GM19193 (cell line): ENCODE measurements around the gene MXRA8.

Experiments
- POLR2A ChIP-seq: IDR thresholded peaks from 4 replicates; pipeline ENCODE4 v1.6.1; 2011; ENCODE audit not compliant: insufficient read depth, insufficient read length; ENCODE audit errors: extremely low read depth

The MXRA8 gene

DNA sequence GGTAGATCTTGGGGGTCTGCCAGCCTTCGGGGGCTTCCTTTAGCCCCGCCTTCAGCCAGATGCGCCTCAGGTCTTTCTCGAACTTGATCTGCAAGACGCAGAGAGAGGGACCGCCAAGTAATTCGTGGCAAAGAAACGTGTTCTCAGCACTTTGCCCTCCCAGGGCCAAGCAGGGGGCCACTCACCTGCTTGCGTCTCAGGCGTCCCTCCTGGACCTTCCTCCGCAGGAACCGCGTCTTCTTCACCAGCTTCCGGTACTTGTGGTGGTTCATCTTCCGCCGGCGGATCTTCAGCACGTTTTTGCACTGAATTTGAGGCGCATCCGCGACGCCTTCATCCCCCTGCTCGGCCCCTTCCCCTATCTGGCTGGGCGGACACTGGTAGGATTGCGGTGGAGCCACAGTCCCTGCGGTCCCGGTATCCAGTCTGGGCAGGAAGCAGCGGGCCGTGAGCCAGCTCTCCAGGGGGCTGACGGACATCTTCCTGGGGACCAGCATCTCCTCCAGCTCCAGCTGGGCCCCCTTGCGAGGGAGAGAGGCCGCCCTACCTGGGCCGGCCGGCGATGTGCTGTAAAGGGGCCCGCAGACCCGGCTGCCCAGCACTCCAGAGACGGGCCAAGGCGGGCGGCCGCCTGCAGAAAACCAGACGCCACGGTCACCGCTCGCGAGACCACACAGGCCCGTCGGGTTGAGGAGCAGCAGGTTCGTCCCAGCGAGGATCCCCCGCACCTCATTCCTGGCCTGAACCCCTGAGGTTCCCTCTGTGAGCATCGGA, 15.6 kb upstream of the MXRA8 start:
- no peak for TF ChIP-seq POLR2A

DNA sequence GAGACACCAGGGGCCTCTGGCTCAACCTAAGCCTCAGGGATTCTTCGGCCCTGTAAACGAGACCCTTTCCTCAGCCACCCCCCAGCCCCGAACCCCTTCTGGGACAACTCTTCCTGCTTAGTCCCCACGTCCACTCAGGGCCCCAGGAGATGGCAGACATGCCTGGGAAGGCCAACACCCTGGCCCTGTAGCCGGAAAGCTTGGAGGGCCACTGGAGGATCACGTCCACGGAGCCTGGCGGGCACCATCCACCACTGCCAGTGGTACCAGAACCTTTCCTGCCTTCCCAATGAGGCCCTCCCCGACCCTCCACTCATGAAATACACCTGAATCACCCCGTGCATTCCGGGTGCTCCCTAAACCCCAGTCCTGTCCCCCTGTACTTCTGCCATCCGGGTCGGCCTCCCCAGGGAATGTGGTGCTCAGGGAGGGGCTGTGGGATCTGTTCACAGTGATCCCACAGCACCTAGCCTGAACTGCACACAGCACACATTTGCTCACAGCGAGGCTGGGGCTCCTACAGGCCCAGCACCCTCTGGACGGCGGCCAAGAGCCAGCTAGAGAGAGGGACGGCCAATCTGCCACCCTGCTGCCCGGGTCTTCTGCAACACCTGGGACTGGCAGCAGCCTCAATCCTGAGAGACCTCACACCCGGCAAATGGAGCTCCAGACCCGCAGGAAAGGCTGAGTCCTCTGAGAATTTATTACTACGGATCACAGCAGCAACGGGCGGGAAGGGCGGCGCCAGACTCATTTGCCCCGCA, 14.9 kb upstream of the MXRA8 start:
- TF ChIP-seq POLR2A, result no peak

DNA sequence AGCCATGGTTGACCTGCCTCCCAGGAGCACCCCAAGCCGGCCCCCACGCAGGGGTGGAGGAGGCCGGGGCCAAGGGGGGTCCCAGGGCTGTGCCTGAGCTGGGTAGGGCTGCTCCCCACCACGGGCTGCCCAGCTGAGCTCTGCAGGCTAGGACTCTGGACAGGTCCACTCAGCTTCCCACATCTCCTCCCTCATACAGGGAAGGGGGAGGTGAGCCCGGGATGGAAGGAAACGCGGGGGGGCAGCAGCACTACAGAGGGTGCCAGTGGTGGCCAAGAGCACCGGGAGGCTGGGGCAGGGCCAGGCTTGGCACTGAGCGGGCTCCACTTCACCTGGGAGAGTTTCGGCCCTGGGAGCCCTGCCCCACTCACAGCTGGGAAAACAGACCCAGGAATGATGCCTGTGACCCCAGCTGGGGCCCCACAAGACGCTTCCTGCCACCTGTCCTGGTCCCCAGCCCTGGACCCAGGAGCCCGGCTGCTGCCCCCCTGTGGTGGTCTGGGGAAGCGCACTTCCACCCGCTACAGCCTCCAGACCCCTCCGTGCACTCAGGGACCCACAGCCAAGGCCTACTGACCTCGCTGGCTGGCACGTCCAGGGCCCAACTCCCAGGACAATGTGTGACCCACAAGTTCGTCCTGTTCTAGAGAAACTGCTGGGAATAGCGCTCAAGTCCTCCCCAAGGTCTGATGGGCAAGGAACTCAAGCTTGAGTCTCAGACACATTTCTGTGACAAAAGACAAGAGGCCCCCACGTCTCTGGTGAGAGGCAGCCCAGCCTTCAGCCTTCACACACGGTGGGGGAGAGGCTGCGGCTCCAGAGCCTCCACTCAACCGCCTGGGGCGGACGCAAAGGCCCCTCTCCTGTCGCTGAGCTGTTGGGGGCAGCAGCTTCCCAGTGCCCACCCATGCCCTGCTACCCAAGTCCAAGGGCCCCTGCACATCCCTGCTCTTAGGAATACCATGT, 13.7 kb upstream of the MXRA8 start:
- no peak for TF ChIP-seq POLR2A

DNA sequence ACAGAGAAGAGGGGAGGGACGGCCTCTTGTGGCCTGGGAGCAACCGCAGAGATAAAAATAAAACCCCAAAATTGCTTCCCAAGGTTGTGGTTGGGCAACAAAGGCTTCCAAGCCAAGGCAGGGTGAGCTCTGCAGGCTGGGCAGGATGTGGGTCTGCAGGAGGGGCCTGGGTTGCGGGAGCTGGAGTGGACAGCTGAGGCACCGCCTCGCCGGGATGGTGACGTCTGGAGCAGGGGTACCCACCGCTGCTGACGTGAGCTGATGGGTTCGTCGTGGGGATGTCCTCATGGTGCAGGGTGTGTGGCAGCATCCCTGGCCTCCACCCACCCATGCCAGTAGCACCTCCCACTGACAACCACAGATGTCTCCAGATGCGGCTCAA, 13.0 kb upstream of the MXRA8 start:
- TF ChIP-seq POLR2A, result no peak

DNA sequence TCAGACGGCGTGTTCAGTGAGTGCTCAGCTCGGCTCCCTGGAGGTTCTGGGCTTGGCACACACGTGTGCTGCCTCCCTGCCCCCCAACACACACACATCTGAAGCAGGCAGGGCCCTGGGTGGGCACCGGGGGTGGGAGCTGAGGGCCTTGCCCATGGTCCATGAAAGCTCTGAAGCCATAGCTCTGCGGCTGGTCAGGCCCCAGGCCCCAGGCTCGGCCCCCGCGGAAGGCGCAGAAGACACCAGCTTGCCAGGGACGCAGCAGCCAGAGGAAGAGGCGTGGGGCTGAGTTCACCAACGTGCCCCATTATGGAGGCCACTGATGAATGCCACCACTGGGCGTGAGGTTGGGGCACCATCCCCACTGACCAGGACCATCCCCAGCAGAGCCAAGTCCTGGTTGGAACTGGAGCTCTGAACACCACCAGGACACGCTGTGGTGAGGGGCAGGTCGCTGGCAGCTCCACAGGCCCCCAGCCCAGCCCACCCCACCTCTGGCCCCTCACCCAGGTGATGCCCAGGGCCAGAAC, 12.5 kb upstream of the MXRA8 start:
- no peak for TF ChIP-seq POLR2A

DNA sequence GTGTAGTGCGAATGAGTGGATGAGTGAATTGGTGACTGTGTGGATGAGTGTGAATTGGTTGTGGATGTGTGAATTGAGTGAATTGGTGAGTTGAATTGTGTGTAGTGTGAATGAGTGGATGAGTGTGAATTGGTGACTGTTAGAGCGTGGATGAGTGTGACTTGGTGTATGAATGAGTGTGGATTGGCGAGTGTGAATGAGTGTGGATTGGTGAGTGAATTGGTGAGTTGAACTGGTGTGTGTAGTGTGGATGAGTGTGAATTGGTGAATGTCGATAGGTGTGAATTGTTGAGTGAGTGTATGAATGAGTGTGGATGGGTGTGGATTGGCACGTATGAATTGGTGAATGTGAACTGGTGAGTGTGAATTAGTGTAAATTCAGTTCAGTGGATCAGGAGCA, 9.0 kb upstream of the MXRA8 start:
- no peak for TF ChIP-seq POLR2A

DNA sequence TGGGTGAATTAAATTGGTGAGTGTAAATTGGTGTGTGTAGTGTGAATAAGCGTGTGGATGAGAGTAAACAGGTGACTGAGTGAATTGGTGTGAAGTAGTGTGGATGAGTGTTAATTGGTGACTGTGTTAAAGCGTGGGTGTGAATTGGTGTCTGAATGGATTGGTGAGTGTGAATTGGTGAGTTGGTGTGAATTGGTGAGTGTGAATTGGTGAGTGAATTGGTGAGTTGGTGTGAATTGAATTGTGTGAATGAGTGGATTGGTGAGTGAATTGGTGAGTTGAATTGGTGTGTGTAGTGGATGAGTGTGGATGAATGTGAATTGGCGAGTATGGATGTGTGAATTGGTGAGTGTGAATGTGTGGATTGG, 8.3 kb upstream of the MXRA8 start:
- no peak for TF ChIP-seq POLR2A

DNA sequence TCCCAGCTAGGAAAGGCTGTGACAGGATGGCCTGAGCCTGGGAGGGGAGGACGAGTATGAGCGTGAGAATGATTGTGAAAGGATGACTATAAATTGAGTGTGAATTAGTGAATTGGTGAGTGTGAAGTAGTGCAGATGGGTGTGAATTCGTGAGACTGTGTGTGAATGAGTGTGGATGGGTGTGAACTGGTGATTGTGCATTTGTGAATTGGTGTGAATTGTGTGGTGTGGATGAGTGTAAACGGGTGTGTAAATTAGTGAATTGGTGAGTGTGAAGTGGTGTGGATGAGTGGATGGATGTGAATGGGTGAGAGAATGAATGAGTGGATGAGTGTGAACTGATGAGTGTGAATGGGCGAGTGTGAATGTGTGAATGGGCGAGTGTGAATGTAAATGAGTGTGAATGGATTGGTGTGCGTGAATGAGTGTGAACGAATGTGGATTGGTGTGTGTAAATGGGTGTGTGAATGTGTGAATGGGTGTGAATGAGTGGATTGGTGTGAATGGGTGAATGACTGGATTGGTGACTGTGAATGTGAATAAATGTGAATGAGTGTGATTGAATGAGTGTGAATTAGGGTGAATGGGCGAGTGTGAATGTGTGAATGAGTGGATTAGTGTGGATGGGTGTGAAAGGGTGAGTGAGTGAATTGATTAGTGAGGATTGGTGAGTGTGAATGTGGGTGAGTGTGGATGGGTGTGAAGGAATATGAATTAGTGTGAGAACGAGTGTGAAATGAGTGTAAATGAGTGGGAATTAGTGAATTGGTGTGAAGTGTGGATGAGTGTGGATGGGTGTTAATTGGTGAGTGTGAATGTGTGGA, 7.7 kb upstream of the MXRA8 start:
- TF ChIP-seq POLR2A, result no peak

DNA sequence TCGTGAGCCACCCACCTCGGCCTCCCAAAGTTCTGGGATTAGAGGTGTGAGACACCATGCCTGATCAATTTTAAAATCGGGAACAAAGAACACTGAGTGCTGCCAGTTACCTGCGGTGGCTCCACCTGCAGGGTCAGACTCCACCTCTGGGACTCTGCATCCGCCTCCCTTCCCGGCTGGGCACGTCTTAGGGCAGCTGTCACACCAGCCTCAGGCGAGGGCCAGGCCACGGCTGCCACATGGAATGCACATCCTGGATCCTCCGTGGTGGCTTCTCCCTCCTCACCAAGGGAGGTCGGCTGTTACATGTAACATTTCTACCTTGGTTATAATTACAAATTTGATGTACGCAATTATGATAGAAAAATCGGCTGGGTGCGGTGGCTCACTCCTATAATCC, 5.9 kb upstream of the MXRA8 start:
- TF ChIP-seq POLR2A, result no peak

DNA sequence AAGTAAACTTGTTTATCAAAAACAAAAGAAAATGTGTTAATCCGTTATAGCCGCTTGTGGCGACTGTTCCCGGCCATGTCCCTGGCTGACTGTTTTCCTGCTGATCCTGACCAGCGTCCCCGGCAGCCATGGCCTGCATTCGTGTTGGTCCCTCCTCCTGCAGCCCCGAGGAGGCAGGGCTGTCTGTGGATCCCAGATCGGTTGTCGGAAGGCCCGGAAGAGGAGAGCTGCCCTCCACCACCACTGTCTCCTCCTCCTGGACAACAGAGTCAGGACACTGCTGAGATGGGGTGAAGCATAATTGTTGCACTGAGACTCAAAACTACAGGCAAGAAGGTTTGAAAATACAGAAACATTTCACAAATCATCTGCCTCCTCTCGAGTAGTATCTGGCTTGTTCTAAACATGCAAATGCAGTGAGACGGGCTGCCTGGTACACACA, 3.6 kb upstream of the MXRA8 start:
- no peak for TF ChIP-seq POLR2A

DNA sequence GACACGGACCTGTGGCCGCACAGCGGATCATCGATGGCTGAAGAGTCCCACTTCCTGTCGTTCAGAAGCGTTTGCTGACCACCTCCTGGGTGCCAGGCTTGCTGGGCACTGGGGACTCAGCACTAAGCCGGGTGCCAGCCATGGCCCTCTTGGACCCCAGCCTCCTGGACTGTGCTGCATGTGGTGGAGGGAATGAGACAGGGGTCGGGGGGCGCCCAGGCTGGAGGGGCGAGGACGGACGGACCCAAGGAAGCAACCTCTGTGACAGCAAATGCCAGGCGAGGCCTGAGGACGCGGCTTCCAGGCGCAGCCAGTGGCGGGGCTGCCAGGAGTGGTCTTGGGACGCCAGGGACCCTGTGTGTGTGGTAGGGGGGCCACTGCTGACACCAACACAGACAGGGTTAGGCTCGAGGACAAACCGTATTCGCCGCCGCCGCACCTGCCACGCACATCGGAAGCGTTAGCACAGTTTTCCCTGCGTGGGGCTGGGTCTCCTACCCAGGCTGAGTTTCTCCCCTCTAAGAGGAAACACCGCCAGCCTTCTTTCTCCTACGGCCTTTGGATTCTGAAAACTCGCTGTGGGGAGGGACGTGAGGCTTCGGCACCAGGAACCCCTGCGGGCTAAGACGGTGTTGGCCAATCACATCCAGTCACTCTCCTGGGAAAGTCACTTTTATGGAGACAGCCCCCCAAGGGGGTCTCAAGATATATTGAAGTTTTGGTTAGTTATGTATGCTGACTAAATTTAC, 3.1 kb upstream of the MXRA8 start:
- TF ChIP-seq POLR2A, result no peak

DNA sequence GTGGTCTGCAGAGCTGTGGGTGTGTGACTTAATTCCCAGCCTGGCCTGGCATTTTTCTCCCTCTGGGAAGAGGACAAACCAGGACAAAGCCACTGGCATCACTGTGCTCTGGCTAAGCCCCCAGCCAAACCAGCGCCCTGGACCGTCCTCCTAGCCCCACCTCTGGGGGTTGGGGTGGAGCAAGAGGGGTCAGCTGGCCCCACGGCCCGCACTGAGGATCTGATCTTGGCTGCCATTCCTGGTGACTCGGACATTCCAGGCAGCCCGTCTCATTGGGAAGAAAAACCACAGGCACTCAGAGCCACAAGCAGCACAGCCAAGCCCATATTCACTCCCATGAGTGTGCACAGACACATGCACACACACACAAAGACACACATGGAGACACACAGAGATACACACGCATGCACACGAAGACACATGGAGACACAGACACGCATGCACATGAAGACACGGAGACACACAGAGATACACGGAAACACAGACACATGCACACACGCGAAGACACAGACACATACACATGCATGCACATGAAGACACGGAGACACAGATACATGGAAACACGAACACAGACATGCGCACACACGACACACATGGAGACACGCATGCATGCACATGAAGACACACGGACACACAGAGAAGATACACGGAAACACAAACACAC, 2.3 kb upstream of the MXRA8 start:
- TF ChIP-seq POLR2A, result no peak
